OCI-M1 (cell line): ENCODE data around the gene GLDN.
"Not testable (repeated sequence)": the region's sequence is repeated elsewhere in the genome, so short reads cannot be mapped to it uniquely, and the experiment has no call there.

Experiments used
- DNase-seq: peaks from one replicate; lab custom pipeline; 2025; lab: John Stamatoyannopoulos, UW

Gene GLDN

GRCh38 chr15:51446029-51446744, 104.7 kb downstream of the GLDN start:
- not testable (repeated sequence) for DNase-seq

- no peak for DNase-seq
Observed at GRCh38 chr15:51447855-51448621, 106.6 kb downstream of the GLDN start.

- no peak for DNase-seq
Observed at GRCh38 chr15:51448622-51449399, 107.4 kb downstream of the GLDN start.

GRCh38 chr15:51450001-51450400, 108.5 kb downstream of the GLDN start:
- DNase-seq, result no peak
